Measurements from ENCODE around the gene ADGRA1.

ADGRA1 gene

DNA sequence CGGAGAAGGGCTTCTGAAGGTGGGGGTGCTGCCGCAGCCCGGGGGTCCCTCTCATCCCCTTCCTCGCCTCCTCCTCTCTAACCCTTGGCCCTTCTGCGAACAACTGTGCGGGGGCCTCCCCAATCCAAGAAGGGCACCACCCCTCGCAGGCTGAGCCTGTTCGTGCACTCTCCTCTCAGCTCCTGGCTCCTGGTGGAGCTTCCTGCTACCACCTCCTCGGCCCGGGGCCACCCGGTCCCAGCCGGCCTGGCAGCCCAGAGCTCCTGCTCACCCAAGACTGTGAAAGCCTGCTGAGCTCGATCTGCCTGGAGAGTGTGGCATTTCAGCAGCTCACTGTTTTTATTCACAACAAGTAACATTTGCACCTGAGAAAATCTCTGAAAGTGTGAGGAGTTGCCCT lies 2.4 kb downstream of the ADGRA1 start:
- no peaks in the 10 kb centered on the region for H3K36me3 Mint-ChIP-seq (ENCODE audit: low read depth)
- peaks cover 13% of the 10 kb centered on the region for H3K27me3 Mint-ChIP-seq (ENCODE audit: low read depth)
- no peak overlapping the region for H3K27ac Mint-ChIP-seq
- H3K4me1 Mint-ChIP-seq (ENCODE audit: low read depth): no peaks in the 10 kb centered on the region
- no peaks in the 10 kb centered on the region for H3K9me3 Mint-ChIP-seq
- no peak overlapping the region for H3K4me3 Mint-ChIP-seq

GRCh38 chr10:133090654-133091053 lies 2.9 kb downstream of the ADGRA1 start:
- Mint-ChIP-seq H3K27ac (no peak overlapping the region), H3K36me3 (ENCODE audit: low read depth) (no peaks in the 10 kb centered on the region), H3K4me3 (no peak overlapping the region), H3K27me3 (ENCODE audit: low read depth) (peaks cover 13% of the 10 kb centered on the region), H3K4me1 (ENCODE audit: low read depth) (no peaks in the 10 kb centered on the region), H3K9me3 (no peaks in the 10 kb centered on the region)

DNA sequence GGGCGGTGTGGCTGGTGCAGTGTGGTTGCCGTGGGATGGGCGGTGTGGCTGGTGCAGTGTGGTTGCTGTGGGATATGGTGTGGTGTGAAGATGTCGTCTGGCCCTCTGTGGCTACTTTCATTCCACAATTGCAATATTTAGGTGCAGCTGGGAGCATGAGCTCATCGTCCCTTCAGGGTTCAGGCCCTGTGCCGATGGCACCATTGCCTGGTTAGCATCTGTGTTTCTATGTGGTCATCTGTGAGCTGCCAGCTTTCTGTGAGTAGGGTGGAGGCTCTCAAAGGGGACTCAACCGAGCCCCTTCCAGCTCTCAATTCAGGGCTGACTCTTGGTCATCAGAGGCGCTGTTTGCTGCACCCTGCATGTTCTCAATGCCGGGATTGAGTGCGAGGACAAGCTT lies 3.6 kb downstream of the ADGRA1 start:
- Mint-ChIP-seq H3K36me3 (ENCODE audit: low read depth) (no peaks in the 10 kb centered on the region), H3K4me1 (ENCODE audit: low read depth) (no peaks in the 10 kb centered on the region), H3K27ac (no peak overlapping the region), H3K4me3 (no peak overlapping the region), H3K9me3 (no peaks in the 10 kb centered on the region), H3K27me3 (ENCODE audit: low read depth) (peaks cover 13% of the 10 kb centered on the region)

DNA sequence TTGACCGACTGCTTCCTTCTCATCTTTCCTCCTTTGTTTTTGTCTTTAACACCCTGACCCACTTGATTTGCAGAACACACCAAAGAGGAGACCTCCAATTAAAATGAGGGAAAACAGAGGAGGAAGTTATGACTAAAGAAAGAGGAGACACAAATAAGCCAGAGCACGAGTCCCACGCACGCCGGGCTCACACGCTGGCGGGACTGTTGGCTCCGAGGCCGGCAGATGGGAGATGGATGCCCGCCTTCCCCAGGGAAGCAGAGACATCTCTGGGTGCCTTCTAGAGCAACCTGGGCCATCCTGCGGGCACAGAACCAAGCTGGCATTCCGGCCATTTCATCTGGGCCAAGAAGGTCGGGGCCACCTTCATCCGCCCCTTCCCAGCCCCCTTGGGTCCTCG lies 5.6 kb downstream of the ADGRA1 start:
- Mint-ChIP-seq H3K4me1 (ENCODE audit: low read depth) (no peaks in the 10 kb centered on the region), H3K9me3 (no peaks in the 10 kb centered on the region), H3K27me3 (ENCODE audit: low read depth) (peaks cover 4% of the 10 kb centered on the region), H3K36me3 (ENCODE audit: low read depth) (no peaks in the 10 kb centered on the region), H3K27ac (no peak overlapping the region), H3K4me3 (no peak overlapping the region)

- H3K9me3 Mint-ChIP-seq: no peaks in the 10 kb centered on the region
- no peak overlapping the region for H3K4me3 Mint-ChIP-seq
- H3K27ac Mint-ChIP-seq: no peak overlapping the region
- H3K4me1 Mint-ChIP-seq (ENCODE audit: low read depth): no peaks in the 10 kb centered on the region
- H3K27me3 Mint-ChIP-seq (ENCODE audit: low read depth): peaks cover 4% of the 10 kb centered on the region
- H3K36me3 Mint-ChIP-seq (ENCODE audit: low read depth): no peaks in the 10 kb centered on the region
Measured at GRCh38 chr10:133094286-133094685, 6.6 kb downstream of the ADGRA1 start.

DNA sequence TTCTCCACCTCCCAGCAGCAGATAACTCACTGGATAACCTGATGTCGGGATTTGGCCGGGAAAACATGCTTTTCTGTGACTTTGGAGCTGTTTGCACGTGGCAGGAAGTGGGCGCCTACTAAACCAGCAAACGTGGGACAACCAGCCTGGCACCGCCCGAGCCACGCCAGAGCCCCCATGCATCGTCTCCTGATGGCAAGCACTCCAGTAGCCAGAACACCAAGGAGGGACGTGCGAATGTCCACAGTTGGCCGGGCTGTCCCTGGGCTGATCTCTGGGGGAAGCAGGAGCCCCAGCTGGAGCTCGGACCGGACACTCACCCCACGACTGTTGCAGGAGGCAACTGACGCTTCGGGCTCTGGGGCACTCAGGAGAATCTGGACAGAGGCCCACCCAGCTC lies 7.1 kb downstream of the ADGRA1 start:
- Mint-ChIP-seq H3K27me3 (ENCODE audit: low read depth) (peaks cover 4% of the 10 kb centered on the region), H3K9me3 (no peaks in the 10 kb centered on the region), H3K4me1 (ENCODE audit: low read depth) (no peaks in the 10 kb centered on the region), H3K36me3 (ENCODE audit: low read depth) (no peaks in the 10 kb centered on the region), H3K4me3 (no peak overlapping the region), H3K27ac (no peak overlapping the region)

GRCh38 chr10:133095586-133095985 lies 7.9 kb downstream of the ADGRA1 start:
- no peaks in the 10 kb centered on the region for H3K9me3 Mint-ChIP-seq
- H3K4me1 Mint-ChIP-seq (ENCODE audit: low read depth): no peaks in the 10 kb centered on the region
- peaks cover 4% of the 10 kb centered on the region for H3K27me3 Mint-ChIP-seq (ENCODE audit: low read depth)
- H3K36me3 Mint-ChIP-seq (ENCODE audit: low read depth): no peaks in the 10 kb centered on the region
- no peak overlapping the region for H3K4me3 Mint-ChIP-seq
- no peak overlapping the region for H3K27ac Mint-ChIP-seq

GRCh38 chr10:133096616-133097269 lies 9.0 kb downstream of the ADGRA1 start:
- Mint-ChIP-seq H3K9me3 (no peaks in the 10 kb centered on the region), H3K4me3 (no peak overlapping the region), H3K27me3 (ENCODE audit: low read depth) (no peaks in the 10 kb centered on the region), H3K27ac (no peak overlapping the region), H3K36me3 (ENCODE audit: low read depth) (no peaks in the 10 kb centered on the region), H3K4me1 (ENCODE audit: low read depth) (no peaks in the 10 kb centered on the region)

DNA sequence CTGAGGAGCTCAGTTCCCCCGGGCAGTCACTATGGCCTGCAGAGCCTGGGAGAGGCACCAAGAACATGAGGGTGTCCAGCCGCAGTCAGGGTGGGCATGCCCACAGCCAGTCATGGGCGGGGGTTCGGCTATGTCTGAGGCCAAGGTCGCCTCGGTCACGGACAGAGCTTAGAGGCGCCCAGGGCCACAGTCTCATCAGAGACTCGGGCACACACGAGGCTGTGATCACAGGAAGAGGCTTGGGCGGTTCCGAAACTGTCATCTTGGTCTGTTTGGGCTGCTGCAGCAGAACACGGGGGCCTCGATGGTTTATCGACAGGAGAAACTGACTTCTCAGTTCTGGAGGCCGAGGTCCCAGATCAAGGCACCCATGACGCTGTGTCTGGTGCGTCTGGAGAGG lies 9.7 kb downstream of the ADGRA1 start:
- Mint-ChIP-seq H3K9me3 (no peaks in the 10 kb centered on the region), H3K27me3 (ENCODE audit: low read depth) (no peaks in the 10 kb centered on the region), H3K4me1 (ENCODE audit: low read depth) (no peaks in the 10 kb centered on the region), H3K4me3 (no peak overlapping the region), H3K36me3 (ENCODE audit: low read depth) (no peaks in the 10 kb centered on the region), H3K27ac (no peak overlapping the region)

- no peaks in the 10 kb centered on the region for H3K27me3 Mint-ChIP-seq (ENCODE audit: low read depth)
- no peaks in the 10 kb centered on the region for H3K36me3 Mint-ChIP-seq (ENCODE audit: low read depth)
- H3K4me1 Mint-ChIP-seq (ENCODE audit: low read depth): no peaks in the 10 kb centered on the region
- H3K4me3 Mint-ChIP-seq: no peak overlapping the region
- H3K27ac Mint-ChIP-seq: no peak overlapping the region
- no peaks in the 10 kb centered on the region for H3K9me3 Mint-ChIP-seq
Measured at GRCh38 chr10:133097961-133098360, 10.2 kb downstream of the ADGRA1 start.

GRCh38 chr10:133098426-133099124 lies 10.9 kb downstream of the ADGRA1 start:
- no peak overlapping the region for H3K4me3 Mint-ChIP-seq
- no peaks in the 10 kb centered on the region for H3K27me3 Mint-ChIP-seq (ENCODE audit: low read depth)
- no peaks in the 10 kb centered on the region for H3K9me3 Mint-ChIP-seq
- H3K36me3 Mint-ChIP-seq (ENCODE audit: low read depth): no peaks in the 10 kb centered on the region
- no peak overlapping the region for H3K27ac Mint-ChIP-seq
- no peaks in the 10 kb centered on the region for H3K4me1 Mint-ChIP-seq (ENCODE audit: low read depth)

DNA sequence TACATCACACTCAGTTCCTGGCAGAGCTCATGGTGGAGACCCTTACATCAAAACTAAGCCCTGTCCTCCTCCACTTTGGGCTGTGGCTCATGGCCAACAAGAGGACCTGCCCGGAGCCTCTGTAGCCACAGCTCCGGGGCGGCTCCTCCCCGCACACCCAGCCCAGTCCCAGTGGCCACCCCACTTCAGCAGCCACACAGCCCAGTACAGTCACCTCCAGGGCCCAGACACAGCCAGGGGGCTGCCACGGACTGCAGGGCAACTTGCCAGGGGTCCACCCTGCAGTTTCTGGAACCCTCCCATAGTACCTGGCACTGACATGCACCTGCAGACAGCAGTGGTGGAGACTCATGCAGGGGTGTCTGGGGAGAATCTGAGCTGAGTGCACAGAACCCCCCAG lies 11.8 kb downstream of the ADGRA1 start:
- Mint-ChIP-seq H3K27me3 (ENCODE audit: low read depth) (no peaks in the 10 kb centered on the region), H3K9me3 (no peaks in the 10 kb centered on the region), H3K36me3 (ENCODE audit: low read depth) (no peaks in the 10 kb centered on the region), H3K4me3 (no peak overlapping the region), H3K4me1 (ENCODE audit: low read depth) (no peaks in the 10 kb centered on the region), H3K27ac (no peak overlapping the region)

- Mint-ChIP-seq H3K4me1 (ENCODE audit: low read depth) (no peaks in the 10 kb centered on the region), H3K27ac (no peak overlapping the region), H3K36me3 (ENCODE audit: low read depth) (no peaks in the 10 kb centered on the region), H3K27me3 (ENCODE audit: low read depth) (no peaks in the 10 kb centered on the region), H3K9me3 (no peaks in the 10 kb centered on the region), H3K4me3 (no peak overlapping the region)
Measured at GRCh38 chr10:133100186-133100585, 12.5 kb downstream of the ADGRA1 start.

GRCh38 chr10:133100706-133101415 lies 13.1 kb downstream of the ADGRA1 start:
- no peaks in the 10 kb centered on the region for H3K27me3 Mint-ChIP-seq (ENCODE audit: low read depth)
- H3K4me3 Mint-ChIP-seq: no peak overlapping the region
- no peaks in the 10 kb centered on the region for H3K9me3 Mint-ChIP-seq
- H3K4me1 Mint-ChIP-seq (ENCODE audit: low read depth): no peaks in the 10 kb centered on the region
- no peaks in the 10 kb centered on the region for H3K36me3 Mint-ChIP-seq (ENCODE audit: low read depth)
- H3K27ac Mint-ChIP-seq: no peak overlapping the region

DNA sequence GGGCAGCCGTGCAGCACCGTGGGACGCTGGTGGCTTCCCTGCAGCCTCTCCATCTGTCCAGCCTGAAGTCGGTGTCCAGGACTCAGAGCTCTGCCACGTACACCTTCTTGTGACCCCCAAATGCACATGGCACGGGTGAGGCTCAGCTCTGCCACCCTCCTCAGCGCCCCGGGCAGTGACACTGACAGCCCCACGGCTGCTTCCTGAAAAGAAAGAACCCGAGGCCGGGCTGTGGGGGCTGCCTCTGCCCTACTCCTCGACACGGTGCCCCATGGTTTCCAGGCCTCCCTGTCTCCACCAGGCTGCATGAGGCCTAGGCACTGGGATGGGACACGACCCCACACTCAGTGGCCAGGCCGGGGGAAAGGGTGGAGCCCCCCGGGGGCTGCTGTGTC lies 13.7 kb downstream of the ADGRA1 start:
- Mint-ChIP-seq H3K9me3 (no peaks in the 10 kb centered on the region), H3K4me1 (ENCODE audit: low read depth) (no peaks in the 10 kb centered on the region), H3K36me3 (ENCODE audit: low read depth) (no peaks in the 10 kb centered on the region), H3K27me3 (ENCODE audit: low read depth) (no peaks in the 10 kb centered on the region), H3K4me3 (no peak overlapping the region), H3K27ac (no peak overlapping the region)
